GM21529 (cell line): Measurements from ENCODE around the gene BNC1.

Experiments
- ATAC-seq: cut with Tn5 transposase; IDR thresholded peaks from one replicate; pipeline ENCODE4 v1.9.1; 2021; ENCODE audit not compliant: unreplicated experiment

The BNC1 gene

GRCh38 chr15:83284559-83285283 lies at the start of gene BNC1:
Gene BNC1, minus strand, starts transcription at chr15:83284664. Its CDS starts 36 bp downstream, at chr15:83284628.
- no peak for ATAC-seq

GRCh38 chr15:83327041-83327440 lies 42.6 kb upstream of the BNC1 start:
- no peak for ATAC-seq

GRCh38 chr15:83324799-83325198 lies 40.3 kb upstream of the BNC1 start:
- ATAC-seq, result no peak

GRCh38 chr15:83323296-83323711 lies 38.8 kb upstream of the BNC1 start:
- no peak for ATAC-seq

- no peak for ATAC-seq
Measured at GRCh38 chr15:83322691-83323090, 38.2 kb upstream of the BNC1 start.

- ATAC-seq, result no peak
Measured at GRCh38 chr15:83322061-83322460, 37.6 kb upstream of the BNC1 start.

- no peak for ATAC-seq
Measured at GRCh38 chr15:83320844-83321243, 36.4 kb upstream of the BNC1 start.

GRCh38 chr15:83320404-83320803 lies 35.9 kb upstream of the BNC1 start:
- ATAC-seq, result no peak

GRCh38 chr15:83319771-83320170 lies 35.3 kb upstream of the BNC1 start:
- ATAC-seq, result no peak

GRCh38 chr15:83318861-83319415 lies 34.5 kb upstream of the BNC1 start:
- no peak for ATAC-seq

- no peak for ATAC-seq
Measured at GRCh38 chr15:83318036-83318435, 33.6 kb upstream of the BNC1 start.

- ATAC-seq, result no peak
Measured at GRCh38 chr15:83312071-83312470, 27.6 kb upstream of the BNC1 start.

GRCh38 chr15:83310521-83311456 lies 26.3 kb upstream of the BNC1 start:
- ATAC-seq, result no peak

GRCh38 chr15:83308671-83309070 lies 24.2 kb upstream of the BNC1 start:
- ATAC-seq, result no peak

- no peak for ATAC-seq
Measured at GRCh38 chr15:83306561-83306960, 22.1 kb upstream of the BNC1 start.

GRCh38 chr15:83305704-83306291 lies 21.3 kb upstream of the BNC1 start:
- ATAC-seq, result no peak

GRCh38 chr15:83304861-83305703 lies 20.6 kb upstream of the BNC1 start:
- ATAC-seq, result no peak

GRCh38 chr15:83303535-83303934 lies 19.1 kb upstream of the BNC1 start:
- no peak for ATAC-seq

GRCh38 chr15:83300826-83301225 lies 16.4 kb upstream of the BNC1 start:
- ATAC-seq, result no peak

GRCh38 chr15:83299462-83299861 lies 15.0 kb upstream of the BNC1 start:
- no peak for ATAC-seq
